Measurements from ENCODE around the gene IQSEC3.
A peak's percentile ranks its signal among the peaks of the same experiment; 100 is the strongest.

IQSEC3 gene

GRCh38 chr12:176321-177181 lies 110.0 kb downstream of the IQSEC3 start:
- H3K4me3 ChIP-seq (ENCODE audit: low read length): no peak overlapping the region
- DNase-seq (ENCODE audit: low read depth): peak; percentile 57
- TF ChIP-seq, protein P1, sequence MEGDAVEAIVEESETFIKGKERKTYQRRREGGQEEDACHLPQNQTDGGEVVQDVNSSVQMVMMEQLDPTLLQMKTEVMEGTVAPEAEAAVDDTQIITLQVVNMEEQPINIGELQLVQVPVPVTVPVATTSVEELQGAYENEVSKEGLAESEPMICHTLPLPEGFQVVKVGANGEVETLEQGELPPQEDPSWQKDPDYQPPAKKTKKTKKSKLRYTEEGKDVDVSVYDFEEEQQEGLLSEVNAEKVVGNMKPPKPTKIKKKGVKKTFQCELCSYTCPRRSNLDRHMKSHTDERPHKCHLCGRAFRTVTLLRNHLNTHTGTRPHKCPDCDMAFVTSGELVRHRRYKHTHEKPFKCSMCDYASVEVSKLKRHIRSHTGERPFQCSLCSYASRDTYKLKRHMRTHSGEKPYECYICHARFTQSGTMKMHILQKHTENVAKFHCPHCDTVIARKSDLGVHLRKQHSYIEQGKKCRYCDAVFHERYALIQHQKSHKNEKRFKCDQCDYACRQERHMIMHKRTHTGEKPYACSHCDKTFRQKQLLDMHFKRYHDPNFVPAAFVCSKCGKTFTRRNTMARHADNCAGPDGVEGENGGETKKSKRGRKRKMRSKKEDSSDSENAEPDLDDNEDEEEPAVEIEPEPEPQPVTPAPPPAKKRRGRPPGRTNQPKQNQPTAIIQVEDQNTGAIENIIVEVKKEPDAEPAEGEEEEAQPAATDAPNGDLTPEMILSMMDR (conservative IDR thresholded peaks at IDR 0.05; ENCODE audit: low read length): no peak

- DNase-seq (ENCODE audit: low read depth): no peak
- H3K4me3 ChIP-seq (ENCODE audit: low read length): no peak overlapping the region
- TF ChIP-seq, protein P1 (conservative IDR thresholded peaks at IDR 0.05; ENCODE audit: low read length): no peak
These were observed 110.9 kb downstream of the IQSEC3 start for GRCh38 chr12:177336-177979.

DNA sequence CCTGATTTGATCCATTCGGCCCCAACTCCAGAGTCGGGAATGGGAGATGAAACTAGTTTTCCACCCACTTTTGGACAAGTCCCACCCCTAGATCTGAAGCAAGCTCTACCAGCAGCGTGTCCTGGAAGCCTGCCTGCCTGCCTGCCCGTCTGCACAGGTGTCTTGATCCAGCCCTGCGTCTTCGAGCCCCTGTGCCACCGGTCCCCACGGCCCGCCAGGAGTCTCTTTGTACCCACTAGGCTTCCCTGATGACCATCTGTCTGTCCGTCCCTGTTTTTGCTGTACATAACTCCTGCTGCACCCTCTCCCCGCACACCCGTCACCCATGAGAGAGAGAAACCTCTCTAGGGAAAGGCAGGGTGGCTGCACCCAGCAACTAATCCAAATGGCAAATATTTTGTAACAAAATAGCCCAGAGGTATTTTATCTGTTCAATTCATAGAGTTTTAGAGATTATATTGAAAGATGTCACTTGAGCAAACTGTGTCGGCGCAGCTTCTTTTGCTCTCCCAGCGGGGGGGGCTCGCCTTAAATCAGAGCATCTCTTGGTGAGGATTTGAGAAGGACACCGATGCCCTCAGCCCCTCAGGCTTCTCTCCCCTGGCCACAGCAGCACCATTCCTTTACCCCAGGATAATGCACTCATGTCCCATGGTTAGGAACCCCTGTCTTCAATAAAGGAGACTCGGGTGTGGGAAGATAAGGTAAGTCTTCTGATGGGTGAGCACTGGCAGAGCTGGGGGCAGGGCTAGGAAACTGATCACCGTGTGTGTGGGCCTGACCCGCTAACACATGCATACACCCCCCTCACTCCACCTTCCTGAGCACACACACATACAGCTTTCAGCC lies 111.6 kb downstream of the IQSEC3 start:
- no peak overlapping the region for H3K4me3 ChIP-seq (ENCODE audit: low read length)
- TF ChIP-seq, protein P1 (conservative IDR thresholded peaks at IDR 0.05; ENCODE audit: low read length): no peak
- DNase-seq (ENCODE audit: low read depth): no peak

DNA sequence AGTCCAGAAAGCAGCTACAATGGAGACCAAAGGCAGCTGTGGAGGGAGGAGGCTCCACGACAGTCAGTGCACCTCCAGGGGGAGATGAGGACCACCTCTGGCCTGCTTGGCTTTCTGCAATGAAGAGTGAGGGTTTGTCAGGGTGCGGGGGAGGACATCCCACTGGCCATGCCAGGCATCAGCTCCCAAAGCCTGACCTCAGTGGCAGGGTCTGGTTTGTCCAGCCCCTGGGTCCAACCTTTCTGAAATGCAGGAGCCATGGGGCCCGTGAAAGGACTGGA lies 112.2 kb downstream of the IQSEC3 start:
- DNase-seq (ENCODE audit: low read depth): no peak
- no peak overlapping the region for H3K4me3 ChIP-seq (ENCODE audit: low read length)
- TF ChIP-seq, protein P1 (conservative IDR thresholded peaks at IDR 0.05; ENCODE audit: low read length): no peak

DNA sequence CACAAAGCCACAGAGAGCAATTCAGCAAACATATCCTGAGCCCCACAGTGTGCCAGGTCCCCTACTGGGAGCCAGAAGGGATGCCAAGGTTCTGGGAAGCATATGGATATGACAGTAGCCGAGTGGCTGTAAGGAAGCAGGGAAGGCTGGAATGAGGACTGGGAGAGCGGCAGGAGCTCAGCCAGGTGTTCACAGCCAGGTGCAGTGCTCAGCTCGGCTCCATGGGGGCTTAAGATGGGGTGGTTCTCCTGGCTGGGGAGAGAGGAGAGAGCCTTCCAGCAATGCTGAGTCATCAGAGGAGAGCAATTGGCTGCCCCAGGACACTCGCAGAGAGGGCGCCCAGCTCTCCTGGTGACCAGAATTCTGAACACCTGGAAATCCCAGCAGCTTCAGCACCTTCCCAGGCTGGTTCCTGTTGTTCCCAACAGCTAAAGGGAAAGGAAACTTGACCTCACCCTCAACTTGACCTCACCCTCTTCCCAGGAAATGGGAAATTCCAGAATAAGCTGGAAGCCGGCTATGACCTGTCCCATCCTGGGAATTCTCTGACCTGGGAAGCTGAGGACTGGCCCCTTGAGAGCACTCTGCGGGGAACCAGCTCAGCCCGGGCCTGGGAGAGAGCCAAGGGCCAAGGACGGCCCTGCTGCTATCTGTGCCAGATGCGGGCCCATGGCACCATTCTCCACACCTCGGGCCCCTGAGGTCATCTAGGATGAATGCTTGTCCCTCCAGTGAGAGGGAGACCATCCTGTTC lies 112.7 kb downstream of the IQSEC3 start:
- H3K4me3 ChIP-seq (ENCODE audit: low read length): no peak overlapping the region
- no peak for DNase-seq (ENCODE audit: low read depth)
- TF ChIP-seq, protein P1 (conservative IDR thresholded peaks at IDR 0.05; ENCODE audit: low read length): no peak

GRCh38 chr12:179885-180284 lies 113.3 kb downstream of the IQSEC3 start:
- TF ChIP-seq, protein P1 (conservative IDR thresholded peaks at IDR 0.05; ENCODE audit: low read length): no peak
- H3K4me3 ChIP-seq (ENCODE audit: low read length): no peak overlapping the region
- DNase-seq (ENCODE audit: low read depth): no peak

Measured in AG10803 (cell line).